ENCODE measurements around the gene TMEM134. TPM values are rescaled to one million over a fixed set of nuclear protein-coding genes. Genes with fewer than 3 reads are reported as not detected.
A peak's percentile ranks its signal among the peaks of the same experiment; 100 is the strongest.

Gene TMEM134
- total RNA-seq, 3 donors from 2014 or later: 37.8 to 54.2 (median 42.3) TPM

DNA sequence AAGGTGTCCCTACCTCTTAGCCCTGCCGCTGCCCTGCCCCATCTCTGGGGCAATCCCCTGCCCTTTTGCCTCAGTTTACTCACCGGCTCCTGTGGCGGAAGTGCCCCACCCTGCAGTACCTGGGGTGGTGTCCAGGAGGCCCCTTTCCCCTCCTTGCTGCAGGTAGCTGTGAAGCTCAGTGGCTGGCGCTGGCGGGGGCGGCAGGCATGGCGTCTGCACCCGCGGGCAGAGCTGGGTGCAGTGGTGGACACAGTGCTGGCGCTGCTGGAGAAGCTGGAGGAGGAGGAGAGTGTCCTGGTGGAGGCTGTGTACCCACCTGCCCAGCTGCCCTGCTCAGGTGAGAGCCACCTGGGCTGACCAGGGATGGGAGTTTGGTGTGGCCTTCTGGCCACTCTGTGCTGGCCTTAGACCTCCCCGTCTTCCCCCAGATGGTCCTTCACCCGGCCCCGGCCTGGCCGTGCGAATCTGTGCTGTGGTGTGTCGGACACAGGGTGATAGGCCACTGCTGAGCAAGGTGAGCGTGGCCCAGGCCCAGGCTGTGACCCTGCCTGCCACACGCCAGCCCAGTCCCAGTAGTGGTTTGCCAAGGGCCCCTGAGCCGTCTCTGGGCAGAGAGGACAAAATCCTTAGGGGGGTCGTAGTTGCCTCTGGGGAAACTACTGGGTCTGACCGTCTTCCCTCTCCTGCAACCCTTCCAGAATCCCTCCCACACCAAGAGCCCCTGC, 49.6 kb downstream of the TMEM134 start:
- Histone ChIP-seq H3K4me1 (peaks cover 10 to 13% of the 10 kb centered on the region in 2 donors), H3K27ac (peak overlapping the region; percentile 68 to 94), H3K9me3 (no peaks in the 10 kb centered on the region), H3K4me3 (no peak overlapping the region), H3K27me3 (no peaks in the 10 kb centered on the region), H3K36me3 (no peaks in the 10 kb centered on the region)
- intact Hi-C loops (cut with DNase I; ENCODE audit: low total_unique reads): no loop called here
- no peak for DNase-seq (ENCODE audit: low spot score in 2 of 2)
- TF ChIP-seq POLR2A (IDR thresholded peaks at IDR 0.05) (no peak), POLR2AphosphoS5 (IDR thresholded peaks at IDR 0.05) (no peak)
- TF ChIP-seq, protein P1, sequence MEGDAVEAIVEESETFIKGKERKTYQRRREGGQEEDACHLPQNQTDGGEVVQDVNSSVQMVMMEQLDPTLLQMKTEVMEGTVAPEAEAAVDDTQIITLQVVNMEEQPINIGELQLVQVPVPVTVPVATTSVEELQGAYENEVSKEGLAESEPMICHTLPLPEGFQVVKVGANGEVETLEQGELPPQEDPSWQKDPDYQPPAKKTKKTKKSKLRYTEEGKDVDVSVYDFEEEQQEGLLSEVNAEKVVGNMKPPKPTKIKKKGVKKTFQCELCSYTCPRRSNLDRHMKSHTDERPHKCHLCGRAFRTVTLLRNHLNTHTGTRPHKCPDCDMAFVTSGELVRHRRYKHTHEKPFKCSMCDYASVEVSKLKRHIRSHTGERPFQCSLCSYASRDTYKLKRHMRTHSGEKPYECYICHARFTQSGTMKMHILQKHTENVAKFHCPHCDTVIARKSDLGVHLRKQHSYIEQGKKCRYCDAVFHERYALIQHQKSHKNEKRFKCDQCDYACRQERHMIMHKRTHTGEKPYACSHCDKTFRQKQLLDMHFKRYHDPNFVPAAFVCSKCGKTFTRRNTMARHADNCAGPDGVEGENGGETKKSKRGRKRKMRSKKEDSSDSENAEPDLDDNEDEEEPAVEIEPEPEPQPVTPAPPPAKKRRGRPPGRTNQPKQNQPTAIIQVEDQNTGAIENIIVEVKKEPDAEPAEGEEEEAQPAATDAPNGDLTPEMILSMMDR (IDR thresholded peaks at IDR 0.05): no peak

- TF ChIP-seq POLR2AphosphoS5 (IDR thresholded peaks at IDR 0.05): no peak
- TF ChIP-seq POLR2A (IDR thresholded peaks at IDR 0.05): no peak
- TF ChIP-seq, protein P1 (IDR thresholded peaks at IDR 0.05): no peak
- DNase-seq (ENCODE audit: low spot score in 2 of 2): peak in 1 of 2 donors; percentile 56
- H3K36me3 ChIP-seq: no peaks in the 10 kb centered on the region
- peaks cover 10 to 13% of the 10 kb centered on the region in 2 donors for H3K4me1 ChIP-seq
- H3K27me3 ChIP-seq: no peaks in the 10 kb centered on the region
- H3K27ac ChIP-seq: peak overlapping the region; percentile 68 to 94
- peak overlapping the region in 1 of 3 donors; percentile 10 for H3K4me3 ChIP-seq
- no peaks in the 10 kb centered on the region for H3K9me3 ChIP-seq
- intact Hi-C loops (cut with DNase I; ENCODE audit: low total_unique reads): no loop called here
Observed at GRCh38 chr11:67418476-67419281, 50.4 kb downstream of the TMEM134 start.

- H3K9me3 ChIP-seq: no peaks in the 10 kb centered on the region
- DNase-seq (ENCODE audit: low spot score in 2 of 2): no peak
- H3K36me3 ChIP-seq: no peaks in the 10 kb centered on the region
- no peak for TF ChIP-seq POLR2A (IDR thresholded peaks at IDR 0.05)
- no peak for TF ChIP-seq POLR2AphosphoS5 (IDR thresholded peaks at IDR 0.05)
- TF ChIP-seq, protein P1 (IDR thresholded peaks at IDR 0.05): no peak
- peaks cover 10 to 13% of the 10 kb centered on the region in 2 donors for H3K4me1 ChIP-seq
- no peaks in the 10 kb centered on the region for H3K27me3 ChIP-seq
- intact Hi-C loops (cut with DNase I; ENCODE audit: low total_unique reads): no loop called here
- H3K27ac ChIP-seq: peak overlapping the region; percentile 68 to 75
- H3K4me3 ChIP-seq: no peak overlapping the region
Observed at GRCh38 chr11:67417425-67417824, 51.6 kb downstream of the TMEM134 start.

DNA sequence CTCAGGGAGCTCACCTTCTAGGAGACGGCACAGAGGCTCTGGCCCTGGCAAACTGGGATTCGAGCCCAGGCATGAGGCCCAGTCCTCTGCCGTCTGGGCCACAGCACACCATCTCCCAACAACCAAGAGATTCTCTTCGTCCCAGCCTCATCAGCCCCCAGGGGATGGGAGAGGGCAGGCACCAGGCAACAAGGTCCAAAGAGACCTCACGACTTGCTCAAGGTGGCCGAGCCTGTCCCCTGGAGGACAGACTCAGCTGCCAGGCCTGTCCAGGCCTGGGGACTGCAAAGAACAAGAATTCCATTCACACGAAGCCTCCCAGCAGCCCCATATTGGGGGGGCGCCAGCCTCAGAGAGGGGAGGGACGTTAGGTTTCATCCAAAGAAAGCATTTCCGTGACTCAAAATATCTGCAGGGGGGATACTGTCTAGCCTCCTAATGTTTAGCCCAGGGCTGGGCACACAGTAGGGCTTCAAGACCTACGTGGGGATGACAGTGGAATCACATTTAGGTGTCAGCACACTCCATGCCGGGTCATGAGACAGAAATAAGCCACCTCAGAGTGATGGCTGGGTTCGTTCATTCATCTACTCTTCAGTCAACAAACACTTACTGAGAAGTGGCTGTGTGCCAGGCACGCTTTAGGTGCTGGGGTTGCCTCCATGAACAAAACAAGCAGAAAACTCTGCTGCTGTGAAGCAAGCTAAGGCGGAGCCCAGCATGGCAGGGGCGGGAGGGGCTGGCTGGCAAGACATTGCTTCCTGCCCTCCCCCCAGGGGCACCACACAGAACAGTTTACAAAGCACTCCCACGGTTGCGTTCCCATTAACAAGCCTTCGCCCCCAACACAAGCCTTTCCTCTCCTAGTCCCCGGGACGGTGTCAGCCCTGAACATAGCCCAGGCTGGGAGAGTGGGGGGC, 52.4 kb downstream of the TMEM134 start:
- Histone ChIP-seq H3K27me3 (peaks cover 0 to 3% of the 10 kb centered on the region in 2 donors), H3K4me3 (no peak overlapping the region), H3K9me3 (no peaks in the 10 kb centered on the region), H3K27ac (peak overlapping the region; percentile 68 to 83), H3K36me3 (no peaks in the 10 kb centered on the region), H3K4me1 (peaks cover 10 to 13% of the 10 kb centered on the region in 2 donors)
- intact Hi-C loops (cut with DNase I; ENCODE audit: low total_unique reads): no loop called here
- DNase-seq (ENCODE audit: low spot score in 2 of 2): no peak
- TF ChIP-seq POLR2AphosphoS5 (IDR thresholded peaks at IDR 0.05) (no peak), POLR2A (IDR thresholded peaks at IDR 0.05) (no peak)
- TF ChIP-seq, protein P1 (IDR thresholded peaks at IDR 0.05): no peak
